ENCODE data around the gene GRIP2.

Gene GRIP2

GRCh38 chr3:14508966-14509795, 31.0 kb downstream of the GRIP2 start:
- H3K9me2 ChIP-seq (replicated peaks; ENCODE audit: insufficient read depth, low read length) = no peaks in the 10 kb centered on the region
- H3K4me3 ChIP-seq (ENCODE audit: insufficient read depth, low read length, poor library complexity, severe bottlenecking) = no peak overlapping the region
- no peaks in the 10 kb centered on the region for H3K36me3 ChIP-seq (ENCODE audit: low read length)
- H3K27ac ChIP-seq (ENCODE audit: low read depth, low read length) = no peak overlapping the region
- no peaks in the 10 kb centered on the region for H3K9me3 ChIP-seq (ENCODE audit: insufficient read depth, low read length)
- H3K9ac ChIP-seq (ENCODE audit: low read length) = no peak overlapping the region
- no peak overlapping the region for H2AFZ ChIP-seq (ENCODE audit: low read depth, low read length, severe bottlenecking)
- TF ChIP-seq CTCF (IDR thresholded peaks at IDR 0.05; ENCODE audit: insufficient read depth, low read length, poor library complexity, severe bottlenecking) (peak; percentile 77), EZH2phosphoT487 (conservative IDR thresholded peaks at IDR 0.05; ENCODE audit: low read length) (no peak)
- no peaks in the 10 kb centered on the region for H3K27me3 ChIP-seq (ENCODE audit: low read length)
- H3F3A ChIP-seq (ENCODE audit: insufficient read depth) = no peaks in the 10 kb centered on the region
- H4K20me1 ChIP-seq (ENCODE audit: low read depth, low read length) = no peaks in the 10 kb centered on the region
- H3K4me2 ChIP-seq (ENCODE audit: low read depth, low read length, poor library complexity, severe bottlenecking) = no peak overlapping the region
- no peaks in the 10 kb centered on the region for H3K79me2 ChIP-seq (ENCODE audit: insufficient read depth, low read length)

GRCh38 chr3:14508505-14508819, 31.7 kb downstream of the GRIP2 start:
- Histone ChIP-seq H2AFZ (ENCODE audit: low read depth, low read length, severe bottlenecking) (no peak overlapping the region), H4K20me1 (ENCODE audit: low read depth, low read length) (no peaks in the 10 kb centered on the region), H3K79me2 (ENCODE audit: insufficient read depth, low read length) (no peaks in the 10 kb centered on the region), H3F3A (ENCODE audit: insufficient read depth) (no peaks in the 10 kb centered on the region), H3K27ac (ENCODE audit: low read depth, low read length) (no peak overlapping the region), H3K27me3 (ENCODE audit: low read length) (no peaks in the 10 kb centered on the region), H3K36me3 (ENCODE audit: low read length) (no peaks in the 10 kb centered on the region), H3K4me3 (ENCODE audit: insufficient read depth, low read length, poor library complexity, severe bottlenecking) (no peak overlapping the region), H3K9me3 (ENCODE audit: insufficient read depth, low read length) (no peaks in the 10 kb centered on the region), H3K4me2 (ENCODE audit: low read depth, low read length, poor library complexity, severe bottlenecking) (no peak overlapping the region), H3K9me2 (replicated peaks; ENCODE audit: insufficient read depth, low read length) (no peaks in the 10 kb centered on the region), H3K9ac (ENCODE audit: low read length) (no peak overlapping the region)
- TF ChIP-seq EZH2phosphoT487 (conservative IDR thresholded peaks at IDR 0.05; ENCODE audit: low read length) (no peak), CTCF (IDR thresholded peaks at IDR 0.05; ENCODE audit: insufficient read depth, low read length, poor library complexity, severe bottlenecking) (no peak)

- H4K20me1 ChIP-seq (ENCODE audit: low read depth, low read length) = no peaks in the 10 kb centered on the region
- H3K27me3 ChIP-seq (ENCODE audit: low read length) = no peaks in the 10 kb centered on the region
- no peaks in the 10 kb centered on the region for H3K79me2 ChIP-seq (ENCODE audit: insufficient read depth, low read length)
- no peaks in the 10 kb centered on the region for H3K36me3 ChIP-seq (ENCODE audit: low read length)
- no peak overlapping the region for H3K27ac ChIP-seq (ENCODE audit: low read depth, low read length)
- no peak overlapping the region for H3K4me2 ChIP-seq (ENCODE audit: low read depth, low read length, poor library complexity, severe bottlenecking)
- no peak overlapping the region for H3K4me3 ChIP-seq (ENCODE audit: insufficient read depth, low read length, poor library complexity, severe bottlenecking)
- no peaks in the 10 kb centered on the region for H3K9me2 ChIP-seq (replicated peaks; ENCODE audit: insufficient read depth, low read length)
- H3K9me3 ChIP-seq (ENCODE audit: insufficient read depth, low read length) = no peaks in the 10 kb centered on the region
- H2AFZ ChIP-seq (ENCODE audit: low read depth, low read length, severe bottlenecking) = no peak overlapping the region
- TF ChIP-seq EZH2phosphoT487 (conservative IDR thresholded peaks at IDR 0.05; ENCODE audit: low read length) (no peak), CTCF (IDR thresholded peaks at IDR 0.05; ENCODE audit: insufficient read depth, low read length, poor library complexity, severe bottlenecking) (no peak)
- H3K9ac ChIP-seq (ENCODE audit: low read length) = no peak overlapping the region
- H3F3A ChIP-seq (ENCODE audit: insufficient read depth) = no peaks in the 10 kb centered on the region
These were observed 32.2 kb downstream of the GRIP2 start for GRCh38 chr3:14507757-14508504.

Measured in SU-DHL-6 (cell line).